HFFc6 (cell line): Measurements from ENCODE around the gene TTC4. TPM values are rescaled to one million over a fixed set of nuclear protein-coding genes. Genes with fewer than 3 reads are reported as not detected.

Source experiments
- DNase-seq: peaks from one replicate; pipeline ENCODE4 v3.0.0-alpha.2; 2018
- H3K27ac Mint-ChIP-seq: 2 replicates; pipeline ENCODE4 v1.8.0; 2020; ENCODE audit warnings: mild to moderate bottlenecking, mixed read lengths
- H3K27me3 Mint-ChIP-seq: 2 replicates; pipeline ENCODE4 v1.8.0; 2021; ENCODE audit warnings: mild to moderate bottlenecking, moderate library complexity, mixed read lengths; ENCODE audit not compliant: insufficient read depth
- H3K36me3 Mint-ChIP-seq: 2 replicates; pipeline ENCODE4 v1.8.0; 2021; ENCODE audit warnings: low read depth, mixed read lengths
- H3K4me1 Mint-ChIP-seq: 2 replicates; pipeline ENCODE4 v1.8.0; 2020; ENCODE audit warnings: low read depth, mixed read lengths
- H3K4me3 Mint-ChIP-seq: 2 replicates; pipeline ENCODE4 v1.8.0; 2020; ENCODE audit warnings: mild to moderate bottlenecking, moderate library complexity, mixed read lengths
- H3K9me3 Mint-ChIP-seq: 2 replicates; pipeline ENCODE4 v1.8.0; 2020; ENCODE audit warnings: mild to moderate bottlenecking, mixed read lengths
- CTCF ChIP-seq: fragments of 200-600 bp; sonication (generic); IDR thresholded peaks from 2 replicates; pipeline ENCODE4 v1.5.0; 2021; ENCODE audit warnings: antibody characterized with exemption, mild to moderate bottlenecking
- total RNA-seq, 6 experiments: library from RNA; stranded (reverse); fragmentation: NEBNext Ultra II Directional; extraction: Animal tissue kit (Norgen Biotek cat#: 25700); gene quantifications; 2 replicates in 1 of 6; 3 replicates in 5 of 6; pipeline ENCODE4 v1.2.3, GENCODE V29; 2021

The TTC4 gene
- total RNA-seq, 6 experiments from 2014 or later: 20.1 to 31.5 (median 28.2) TPM

- no peak overlapping the region for H3K27ac Mint-ChIP-seq
- no peak for TF ChIP-seq CTCF
- no peak for DNase-seq
- no peaks in the 10 kb centered on the region for H3K4me1 Mint-ChIP-seq
- peaks cover 12% of the 10 kb centered on the region for H3K36me3 Mint-ChIP-seq
- no peaks in the 10 kb centered on the region for H3K9me3 Mint-ChIP-seq
- peaks cover 5% of the 10 kb centered on the region for H3K27me3 Mint-ChIP-seq
- no peak overlapping the region for H3K4me3 Mint-ChIP-seq
These were observed 26.6 kb downstream of the TTC4 start for GRCh38 chr1:54742282-54742681.

GRCh38 chr1:54743416-54744226 lies 28.0 kb downstream of the TTC4 start:
- H3K27ac Mint-ChIP-seq: no peak overlapping the region
- no peaks in the 10 kb centered on the region for H3K9me3 Mint-ChIP-seq
- H3K4me1 Mint-ChIP-seq: no peaks in the 10 kb centered on the region
- peaks cover 7% of the 10 kb centered on the region for H3K27me3 Mint-ChIP-seq
- 0 out of 2 replicates have a peak, but pooled peaks cover 6% of the 10 kb centered on the region for H3K36me3 Mint-ChIP-seq
- no peak overlapping the region for H3K4me3 Mint-ChIP-seq
- no peak for DNase-seq
- TF ChIP-seq CTCF: no peak

- peaks cover 12% of the 10 kb centered on the region for H3K27me3 Mint-ChIP-seq
- DNase-seq: no peak
- H3K36me3 Mint-ChIP-seq: 0 out of 2 replicates have a peak, but pooled peaks cover 6% of the 10 kb centered on the region
- H3K4me3 Mint-ChIP-seq: no peak overlapping the region
- TF ChIP-seq CTCF: no peak
- no peaks in the 10 kb centered on the region for H3K9me3 Mint-ChIP-seq
- H3K4me1 Mint-ChIP-seq: no peaks in the 10 kb centered on the region
- H3K27ac Mint-ChIP-seq: no peak overlapping the region
These were observed 29.0 kb downstream of the TTC4 start for GRCh38 chr1:54744696-54745095.

GRCh38 chr1:54745274-54745673 lies 29.6 kb downstream of the TTC4 start:
- H3K9me3 Mint-ChIP-seq: no peaks in the 10 kb centered on the region
- no peak overlapping the region for H3K27ac Mint-ChIP-seq
- no peaks in the 10 kb centered on the region for H3K4me1 Mint-ChIP-seq
- 0 out of 2 replicates have a peak, but pooled peaks cover 6% of the 10 kb centered on the region for H3K36me3 Mint-ChIP-seq
- no peak overlapping the region for H3K4me3 Mint-ChIP-seq
- TF ChIP-seq CTCF: no peak
- no peak for DNase-seq
- peaks cover 12% of the 10 kb centered on the region for H3K27me3 Mint-ChIP-seq

- H3K27ac Mint-ChIP-seq: no peak overlapping the region
- no peak for TF ChIP-seq CTCF
- H3K4me3 Mint-ChIP-seq: no peak overlapping the region
- H3K9me3 Mint-ChIP-seq: no peaks in the 10 kb centered on the region
- no peak for DNase-seq
- no peaks in the 10 kb centered on the region for H3K4me1 Mint-ChIP-seq
- peaks cover 15% of the 10 kb centered on the region for H3K27me3 Mint-ChIP-seq
- H3K36me3 Mint-ChIP-seq: 0 out of 2 replicates have a peak, but pooled peaks cover 6% of the 10 kb centered on the region
These were observed 30.2 kb downstream of the TTC4 start for GRCh38 chr1:54745864-54746263.
